Hepatocyte (in vitro differentiated cells): ENCODE data around the gene CDC42EP5. TPM values are rescaled to one million over a fixed set of nuclear protein-coding genes. Genes with fewer than 3 reads are reported as not detected.

Experiments
- DNase-seq: peaks from one replicate; pipeline ENCODE4 v3.0.0-alpha.2; 2016; ENCODE audit warnings: low spot score
- H2AFZ ChIP-seq: fragments of 200-600 bp; sonication (generic); 2 replicates; pipeline ENCODE4 v1.6.0; 2016; ENCODE audit warnings: antibody characterized with exemption, mild to moderate bottlenecking
- H3K27ac ChIP-seq: fragments of 200-600 bp; sonication (generic); 2 replicates; pipeline ENCODE4 v1.5.1; 2016; ENCODE audit warnings: mild to moderate bottlenecking
- H3K27me3 ChIP-seq: fragments of 200-600 bp; sonication (generic); 2 replicates; pipeline ENCODE4 v1.6.1; 2016
- H3K36me3 ChIP-seq: fragments of 200-600 bp; sonication (generic); replicated peaks from 2 replicates; pipeline ENCODE4 v1.5.1; 2016; ENCODE audit warnings: low read depth; ENCODE audit not compliant: insufficient read depth
- H3K4me1 ChIP-seq: fragments of 200-600 bp; sonication (generic); 2 replicates; pipeline ENCODE4 v1.5.1; 2016; ENCODE audit warnings: mild to moderate bottlenecking, moderate library complexity; ENCODE audit not compliant: insufficient read depth
- H3K4me2 ChIP-seq: fragments of 200-600 bp; sonication (generic); 2 replicates; pipeline ENCODE4 v1.6.0; 2016
- H3K4me3 ChIP-seq: fragments of 200-600 bp; sonication (generic); 2 replicates; pipeline ENCODE4 v1.5.1; 2016; ENCODE audit warnings: mild to moderate bottlenecking
- H3K79me2 ChIP-seq: fragments of 200-600 bp; sonication (generic); 2 replicates; pipeline ENCODE4 v1.6.0; 2017; ENCODE audit warnings: mild to moderate bottlenecking
- H3K9me2 ChIP-seq: fragments of 200-600 bp; sonication (generic); replicated peaks from 2 replicates; pipeline ENCODE4 v1.6.0; 2017; ENCODE audit warnings: mild to moderate bottlenecking; ENCODE audit not compliant: insufficient read depth
- H3K9me3 ChIP-seq: fragments of 200-600 bp; sonication (generic); 2 replicates; pipeline ENCODE4 v1.5.1; 2016; ENCODE audit warnings: low read depth, mild to moderate bottlenecking
- H4K20me1 ChIP-seq: fragments of 200-600 bp; sonication (generic); 2 replicates; pipeline ENCODE4 v1.6.0; 2016; ENCODE audit warnings: mild to moderate bottlenecking; ENCODE audit not compliant: insufficient read depth, poor library complexity, severe bottlenecking
- CTCF ChIP-seq: fragments of 200-600 bp; sonication (generic); IDR thresholded peaks from 2 replicates; pipeline ENCODE4 v1.5.1; 2016; ENCODE audit warnings: antibody characterized with exemption, mild to moderate bottlenecking; ENCODE audit not compliant: poor library complexity
- EZH2 ChIP-seq: fragments of 200-600 bp; sonication (generic); IDR thresholded peaks from 2 replicates; pipeline ENCODE4 v1.6.1; 2016; ENCODE audit warnings: antibody characterized with exemption, mild to moderate bottlenecking, borderline replicate concordance
- EZH2phosphoT487 ChIP-seq: fragments of 200-600 bp; sonication (generic); IDR thresholded peaks from one replicate; pipeline ENCODE4 v1.6.1; 2018; ENCODE audit warnings: antibody characterized with exemption, mild to moderate bottlenecking, low read depth, moderate library complexity; ENCODE audit not compliant: unreplicated experiment, severe bottlenecking
- WGBS: methylation state at CpG from one replicate; pipeline ENCODE4 v1.1.6; 2016; ENCODE audit warnings: low lambda C conversion rate; ENCODE audit errors: missing lambda C conversion rate; 5-methylcytosine and 5-hydroxymethylcytosine counted together
- polyA plus RNA-seq: library from polyadenylated mRNA; unstranded; fragments of >200 nt; fragmentation: Nextera tagmentation; extraction: Ambion mirVana; gene quantifications from 2 replicates; pipeline ENCODE4 v1.2.1, GENCODE V29; 2016
- total RNA-seq: library from RNA; depleted of rRNA; stranded (reverse); fragments of >200 nt; gene quantifications from 2 replicates; pipeline ENCODE4 v1.2.3, GENCODE V29; 2014

Gene CDC42EP5
- total and polyA plus RNA-seq, 2 experiments from 2014 or later, result 46.8 to 71.2 TPM

GRCh38 chr19:54429545-54430227 lies 43.4 kb downstream of the CDC42EP5 start:
- Histone ChIP-seq H4K20me1 (peaks cover 5% of the 10 kb centered on the region), H3K9me2 (no peaks in the 10 kb centered on the region), H3K4me2 (peak overlapping the region; percentile 93), H3K4me3 (no peak overlapping the region), H3K4me1 (peaks cover 11% of the 10 kb centered on the region), H3K9me3 (no peaks in the 10 kb centered on the region), H3K27ac (no peak overlapping the region), H3K36me3 (no peaks in the 10 kb centered on the region), H3K27me3 (peaks cover 11% of the 10 kb centered on the region), H2AFZ (no peak overlapping the region), H3K79me2 (no peaks in the 10 kb centered on the region)
- no peak for DNase-seq
- TF ChIP-seq EZH2 (no peak), CTCF (no peak), EZH2phosphoT487 (no peak)
- WGBS, result 61% methylated on average over 8 of the region's 13 CpGs

GRCh38 chr19:54429176-54429495 lies 44.0 kb downstream of the CDC42EP5 start:
- Histone ChIP-seq H3K9me3 (no peaks in the 10 kb centered on the region), H3K4me3 (no peak overlapping the region), H3K27ac (no peak overlapping the region), H3K36me3 (no peaks in the 10 kb centered on the region), H4K20me1 (peaks cover 5% of the 10 kb centered on the region), H3K9me2 (no peaks in the 10 kb centered on the region), H3K4me2 (no peak overlapping the region), H2AFZ (no peak overlapping the region), H3K27me3 (peaks cover 11% of the 10 kb centered on the region), H3K4me1 (peaks cover 11% of the 10 kb centered on the region), H3K79me2 (no peaks in the 10 kb centered on the region)
- DNase-seq, result no peak
- no peak for TF ChIP-seq EZH2phosphoT487
- TF ChIP-seq CTCF, result no peak
- TF ChIP-seq EZH2, result no peak
- 56% methylated on average over 8 of the region's 8 CpGs for WGBS

GRCh38 chr19:54428323-54429175 lies 44.5 kb downstream of the CDC42EP5 start:
- H3K4me2 ChIP-seq, result no peak overlapping the region
- H3K79me2 ChIP-seq, result no peaks in the 10 kb centered on the region
- H4K20me1 ChIP-seq, result peaks cover 5% of the 10 kb centered on the region
- H3K27ac ChIP-seq, result no peak overlapping the region
- H2AFZ ChIP-seq, result no peak overlapping the region
- H3K9me2 ChIP-seq, result no peaks in the 10 kb centered on the region
- WGBS, result 89% methylated on average over 11 of the region's 11 CpGs
- H3K4me3 ChIP-seq, result no peak overlapping the region
- H3K27me3 ChIP-seq, result peaks cover 11% of the 10 kb centered on the region
- no peak for DNase-seq
- H3K4me1 ChIP-seq, result peaks cover 11% of the 10 kb centered on the region
- H3K36me3 ChIP-seq, result no peaks in the 10 kb centered on the region
- TF ChIP-seq EZH2, result no peak
- TF ChIP-seq EZH2phosphoT487, result no peak
- no peak for TF ChIP-seq CTCF
- no peaks in the 10 kb centered on the region for H3K9me3 ChIP-seq
